ENCODE results near the gene GASK1B.

GASK1B gene

DNA sequence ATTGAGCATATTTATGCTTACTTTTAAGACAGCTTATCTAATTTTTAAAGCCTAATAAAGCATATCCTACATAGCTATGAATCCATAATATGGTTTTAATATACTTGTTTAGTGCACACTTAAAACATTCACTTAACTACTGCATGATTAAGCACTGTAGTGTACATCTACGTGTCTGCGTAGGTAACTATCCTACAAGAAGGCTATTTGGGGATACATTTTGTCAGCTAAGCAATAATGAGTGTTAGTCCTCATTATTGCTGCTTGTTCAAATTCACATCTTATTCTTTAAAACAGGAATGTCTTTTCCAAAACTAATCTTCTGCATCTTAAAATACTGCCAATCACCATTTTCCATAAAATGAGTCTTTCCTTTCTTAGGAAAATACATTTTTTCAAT is 38.6 kb downstream of the GASK1B start:
- DNase-seq = no peak

DNA sequence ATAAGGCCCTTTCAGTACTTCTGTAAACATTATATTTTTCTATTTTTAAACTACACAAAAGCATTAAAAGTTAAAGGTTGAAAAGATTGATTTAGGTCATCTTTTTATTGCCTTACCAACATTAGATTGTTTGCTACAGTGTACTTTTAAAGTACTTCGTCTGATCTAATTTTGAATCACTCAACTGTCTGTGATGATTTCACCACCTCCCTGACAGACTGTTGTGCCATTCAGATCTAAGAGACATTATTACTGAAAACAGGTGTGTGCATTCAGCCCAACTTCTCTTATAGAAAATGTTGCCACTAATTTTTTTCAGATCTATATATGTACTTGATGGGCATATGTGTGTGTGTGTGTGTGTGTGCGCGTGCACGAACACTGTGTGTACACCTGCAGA is 39.3 kb downstream of the GASK1B start:
- no peak for DNase-seq

DNA sequence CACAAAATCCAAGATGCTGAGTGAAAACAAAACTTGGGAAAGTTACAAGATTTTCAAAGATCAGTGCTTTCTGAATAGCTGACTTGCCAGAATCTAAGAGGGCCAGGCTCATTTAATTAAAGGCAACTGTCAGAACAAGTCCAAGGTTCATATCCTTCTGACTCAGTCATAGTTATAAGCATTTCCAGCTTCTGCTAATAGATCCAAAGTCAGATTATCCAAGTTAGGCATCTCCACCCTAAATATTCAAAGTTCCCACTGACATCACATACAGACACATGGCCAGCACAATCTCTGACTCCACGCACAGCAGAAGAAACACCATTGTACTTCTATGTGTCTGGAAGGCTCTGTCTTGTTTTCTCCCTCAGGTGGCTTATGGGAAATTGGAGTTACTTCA is 41.8 kb downstream of the GASK1B start:
- DNase-seq = no peak

DNA sequence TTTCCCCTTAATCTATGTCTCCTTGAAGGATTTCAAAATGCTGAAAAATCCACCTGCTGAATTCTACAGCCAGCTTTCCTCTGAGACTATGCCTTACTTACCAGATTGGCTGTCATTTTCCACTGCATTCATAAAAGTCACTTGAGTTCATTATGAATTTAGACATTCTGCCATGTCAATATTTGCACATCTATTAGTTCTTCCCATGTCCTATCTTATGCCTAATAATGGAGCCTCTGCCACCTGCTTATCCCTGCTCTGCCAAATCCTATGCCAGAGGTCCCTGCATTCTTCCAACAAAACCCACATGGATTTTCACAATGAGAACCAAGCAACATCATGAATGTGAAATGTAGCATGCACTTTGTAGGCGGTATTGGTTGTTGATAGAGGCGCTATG is 42.6 kb downstream of the GASK1B start:
- no peak for DNase-seq

DNA sequence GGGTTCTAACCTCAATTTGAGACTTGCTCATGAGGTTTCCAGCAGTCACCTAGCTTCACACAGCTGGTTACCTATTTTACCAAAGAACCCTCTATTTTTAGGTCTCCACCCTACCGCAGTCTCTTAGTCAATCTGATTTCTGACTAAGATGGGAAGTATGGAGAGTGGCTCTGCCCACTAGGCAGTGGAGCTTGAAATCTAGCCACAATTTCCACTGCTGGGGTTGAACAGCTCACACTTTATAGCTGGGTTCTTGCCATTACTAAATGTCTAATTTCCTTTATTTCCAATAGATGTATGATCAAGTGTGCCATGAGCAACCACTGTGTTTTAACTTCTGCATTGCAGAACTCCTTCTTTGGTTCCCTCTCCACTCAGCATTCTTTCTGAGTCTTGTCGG is 43.1 kb downstream of the GASK1B start:
- DNase-seq = no peak

DNA sequence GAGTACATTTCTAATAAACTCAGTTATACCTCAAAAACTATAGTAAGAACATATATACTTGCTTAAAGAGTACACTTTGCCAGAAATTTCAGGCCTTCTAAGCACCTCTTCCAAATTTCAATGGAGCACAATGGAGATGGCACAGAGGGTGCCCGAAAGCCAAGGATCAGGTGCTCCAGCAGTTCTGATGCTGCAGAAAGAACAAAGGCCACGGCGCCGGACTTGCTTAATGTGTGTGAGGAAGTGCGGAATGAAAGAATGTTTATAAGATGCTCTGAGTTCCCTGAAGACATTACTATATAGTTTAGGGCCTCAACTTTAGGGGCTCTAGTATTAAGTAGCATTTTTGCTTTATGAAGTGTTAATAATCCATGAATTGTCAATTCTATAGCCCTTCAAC is 44.3 kb downstream of the GASK1B start:
- no peak for DNase-seq

DNA sequence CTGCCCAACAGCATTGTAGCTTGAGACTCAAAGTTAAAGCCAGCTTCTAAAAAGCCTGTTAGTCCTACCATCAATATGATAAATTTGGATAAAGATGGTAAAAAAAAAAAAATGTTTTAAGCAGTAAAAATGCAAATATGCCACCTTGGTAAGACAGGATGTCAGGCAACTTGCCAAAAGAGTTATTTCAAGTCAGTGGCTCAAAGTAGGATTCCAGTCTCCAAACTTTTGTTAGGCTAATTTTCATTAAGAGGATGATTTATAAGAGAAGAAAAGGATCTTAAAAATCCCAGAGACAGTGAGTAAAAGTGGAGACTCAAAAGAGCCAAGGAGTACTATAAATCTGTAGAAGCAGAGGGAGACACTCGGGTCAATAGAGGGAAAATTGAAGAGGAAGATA is 47.5 kb downstream of the GASK1B start:
- DNase-seq = no peak
